HG03066 (cell line): ENCODE data around the gene RASAL1.
"Not testable (repeated sequence)": the region's sequence is repeated elsewhere in the genome, so short reads cannot be mapped to it uniquely, and the experiment has no call there.

Experiments
- ATAC-seq: cut with Tn5 transposase; IDR thresholded peaks from one replicate; pipeline ENCODE4 v1.9.1; 2021; ENCODE audit warnings: low read depth; ENCODE audit not compliant: unreplicated experiment

RASAL1 gene

DNA sequence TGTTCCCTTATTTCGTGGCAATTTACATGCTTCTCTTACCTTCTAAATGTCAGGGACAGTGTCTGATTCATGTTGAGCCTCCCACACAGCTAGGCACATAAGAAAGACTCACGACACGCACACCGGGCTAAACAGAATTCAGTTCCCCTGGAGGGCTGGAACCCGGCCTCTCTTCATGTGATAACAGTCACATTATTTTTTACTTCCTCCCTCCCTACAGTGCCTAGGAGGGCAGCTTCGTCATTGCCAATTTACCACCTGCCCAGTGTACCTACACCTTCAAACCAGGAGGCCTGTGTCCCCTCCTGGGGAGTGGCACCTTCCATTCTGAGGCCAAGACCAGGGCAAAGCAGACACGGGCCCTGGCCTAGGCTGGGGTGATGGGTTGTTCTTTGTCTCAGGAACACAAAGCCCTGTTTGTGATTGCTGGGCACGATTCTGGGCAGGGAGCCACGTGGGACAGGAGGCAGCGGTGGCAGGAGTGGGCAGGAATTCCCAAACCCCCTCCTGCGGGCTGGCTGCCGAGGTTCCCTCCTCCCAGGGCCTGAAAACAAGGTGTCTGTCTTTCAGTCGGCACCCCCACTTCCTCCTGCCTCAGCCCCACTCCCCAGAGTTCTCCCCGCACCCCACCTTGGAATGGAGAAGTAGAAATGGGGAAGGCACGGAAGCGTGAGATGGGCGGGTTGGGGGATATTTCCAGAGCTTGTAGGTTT, 6.8 kb upstream of the RASAL1 start:
- no peak for ATAC-seq

DNA sequence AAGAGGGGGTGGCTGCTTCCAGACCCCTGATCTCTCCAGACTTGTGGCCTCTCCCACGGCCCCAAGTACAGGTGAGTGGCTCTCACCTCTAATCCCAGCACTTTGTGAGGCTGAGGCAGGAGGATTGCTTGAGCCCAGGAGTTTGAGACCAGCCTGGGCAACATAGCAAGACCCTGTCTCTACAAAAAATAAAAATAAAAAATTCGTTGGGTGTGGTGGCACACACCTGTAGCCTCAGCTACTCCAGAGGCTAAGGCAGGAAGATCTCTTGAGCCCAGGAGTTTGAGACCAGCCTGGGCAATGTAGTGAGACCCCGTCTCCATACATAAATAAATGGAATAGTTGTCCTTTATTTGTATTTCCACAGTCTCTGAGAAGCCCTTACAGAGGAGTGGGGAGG, 6.2 kb upstream of the RASAL1 start:
- not testable (repeated sequence) for ATAC-seq

DNA sequence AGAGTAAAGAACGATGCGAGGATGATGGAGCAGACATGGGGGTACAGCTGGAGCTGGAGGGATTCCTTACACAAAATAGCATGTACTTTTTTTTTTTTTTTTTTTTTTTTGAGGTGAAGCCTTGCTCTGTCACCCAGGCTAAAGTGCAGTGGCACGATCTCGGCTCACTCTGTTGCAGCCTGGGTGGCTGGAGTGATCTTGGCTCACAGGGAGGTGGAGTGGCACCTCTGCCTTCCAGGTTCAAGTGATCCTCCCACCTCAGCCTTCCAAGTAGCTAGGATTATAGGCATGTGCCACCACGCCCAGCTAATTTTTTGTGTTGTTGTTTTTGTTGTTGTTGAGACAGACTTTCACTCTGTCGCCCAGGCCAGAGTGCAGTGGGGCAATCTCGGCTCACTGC, 5.1 kb upstream of the RASAL1 start:
- no peak for ATAC-seq

DNA sequence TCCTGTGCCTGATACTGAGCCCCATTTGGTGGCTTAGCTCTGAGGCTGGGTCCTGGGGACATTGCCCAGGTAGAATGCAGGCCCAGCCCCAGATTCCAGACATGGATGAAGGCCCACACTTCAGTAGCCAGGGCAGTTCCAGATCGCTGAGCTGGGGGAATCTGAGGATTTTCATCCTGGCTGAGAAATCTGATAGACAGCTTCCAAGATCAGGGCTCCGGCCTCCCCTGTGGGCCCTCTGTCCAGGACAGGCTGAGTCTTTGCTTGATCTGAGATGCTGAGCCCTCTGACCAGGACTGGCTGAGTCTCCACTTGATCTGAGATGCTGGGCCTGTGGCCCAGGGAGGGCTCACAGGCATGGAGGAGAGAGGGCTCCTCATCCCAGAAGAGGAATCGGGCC, 3.3 kb upstream of the RASAL1 start:
- ATAC-seq, result no peak

- ATAC-seq, result no peak
Measured at GRCh38 chr12:113137861-113138783, 2.6 kb upstream of the RASAL1 start.

- ATAC-seq, result no peak
Measured at GRCh38 chr12:113136990-113137511, 1.5 kb upstream of the RASAL1 start.

GRCh38 chr12:113136128-113136989, 798 bp upstream of the RASAL1 start:
- ATAC-seq, result no peak

GRCh38 chr12:113134521-113134951, 1.0 kb downstream of the RASAL1 start:
- no peak for ATAC-seq

DNA sequence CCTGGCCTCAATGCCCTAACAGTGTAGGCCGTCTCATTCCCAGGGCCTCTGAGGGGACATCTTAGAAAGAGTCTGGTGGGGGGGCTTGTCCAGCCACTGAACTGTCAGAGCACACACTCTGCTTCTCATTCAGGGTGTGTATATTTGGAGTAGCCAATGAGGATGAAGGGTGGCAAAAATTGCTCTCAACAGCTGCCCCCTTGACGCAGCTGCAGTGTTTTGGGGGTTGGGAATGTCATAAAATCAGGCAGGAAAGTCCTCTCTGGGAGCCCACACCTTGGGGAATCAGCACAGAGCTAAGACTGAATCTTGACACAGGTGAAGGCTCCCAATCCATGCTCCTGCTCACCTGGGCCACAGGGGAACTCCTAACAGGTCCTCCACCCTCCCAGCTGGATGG, 1.5 kb downstream of the RASAL1 start:
- ATAC-seq, result no peak

- ATAC-seq, result no peak
Measured at GRCh38 chr12:113133666-113134065, 1.9 kb downstream of the RASAL1 start.

- no peak for ATAC-seq
Measured at GRCh38 chr12:113133036-113133435, 2.5 kb downstream of the RASAL1 start.

DNA sequence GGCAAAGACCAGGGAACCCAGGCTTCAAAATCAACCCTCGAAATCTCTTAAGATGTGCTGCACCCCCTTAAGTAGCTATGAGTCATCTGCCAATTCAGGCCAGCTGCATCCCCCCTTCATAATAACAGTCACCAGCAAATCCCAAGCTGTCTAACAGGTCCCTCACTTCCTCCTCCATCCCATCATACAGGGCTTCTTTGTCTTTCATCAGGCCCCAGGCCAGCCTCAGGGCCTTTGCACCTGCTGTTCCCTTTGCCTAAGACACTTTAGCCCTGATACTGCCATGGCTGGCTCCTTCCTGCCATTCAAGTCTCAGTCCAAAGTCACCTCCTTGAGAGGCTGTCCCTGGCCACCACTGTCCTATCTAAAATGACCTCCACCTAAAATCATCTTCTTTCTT, 4.0 kb downstream of the RASAL1 start:
- no peak for ATAC-seq

GRCh38 chr12:113130457-113131135, 5.0 kb downstream of the RASAL1 start:
- ATAC-seq, result no peak

DNA sequence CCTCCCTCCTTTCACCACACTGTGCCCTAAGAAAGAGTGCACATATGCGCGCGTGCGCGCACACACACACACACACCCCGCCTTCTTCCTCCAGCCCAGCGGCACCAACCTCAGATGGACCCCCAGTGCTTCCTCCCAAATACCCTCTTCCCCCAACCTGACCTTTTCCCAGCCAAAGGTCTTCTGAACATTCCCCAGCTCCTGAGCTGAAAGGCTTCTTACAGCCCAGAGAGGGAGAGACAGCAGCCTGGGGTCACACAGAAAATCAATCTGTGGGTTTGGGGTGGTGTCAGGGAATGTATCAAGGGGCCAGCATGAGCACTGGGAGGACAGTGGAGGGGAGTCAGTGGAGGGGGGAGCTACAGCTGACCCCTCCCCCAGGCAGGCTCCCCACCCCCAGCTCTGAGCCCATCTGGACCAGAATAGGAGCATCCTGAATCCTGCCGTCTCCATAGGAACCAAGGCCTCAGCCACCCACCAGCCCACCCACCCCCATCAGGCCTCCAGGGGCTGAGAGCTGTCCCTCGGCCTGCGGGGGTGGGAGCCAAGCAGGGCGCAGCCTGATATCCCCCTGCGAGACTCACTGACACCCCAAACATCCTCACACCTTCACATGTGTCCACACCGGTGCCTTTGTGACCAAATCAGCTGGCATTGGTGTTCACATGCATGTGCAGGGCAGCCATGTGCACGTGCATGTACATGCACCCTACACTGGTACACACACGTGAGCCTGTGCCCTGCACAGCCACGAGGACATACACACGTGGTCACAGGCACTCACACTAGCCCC, 5.7 kb downstream of the RASAL1 start:
- no peak for ATAC-seq

GRCh38 chr12:113128802-113129663, 6.5 kb downstream of the RASAL1 start:
- ATAC-seq, result no peak

- no peak for ATAC-seq
Measured at GRCh38 chr12:113127791-113128199, 7.8 kb downstream of the RASAL1 start.

DNA sequence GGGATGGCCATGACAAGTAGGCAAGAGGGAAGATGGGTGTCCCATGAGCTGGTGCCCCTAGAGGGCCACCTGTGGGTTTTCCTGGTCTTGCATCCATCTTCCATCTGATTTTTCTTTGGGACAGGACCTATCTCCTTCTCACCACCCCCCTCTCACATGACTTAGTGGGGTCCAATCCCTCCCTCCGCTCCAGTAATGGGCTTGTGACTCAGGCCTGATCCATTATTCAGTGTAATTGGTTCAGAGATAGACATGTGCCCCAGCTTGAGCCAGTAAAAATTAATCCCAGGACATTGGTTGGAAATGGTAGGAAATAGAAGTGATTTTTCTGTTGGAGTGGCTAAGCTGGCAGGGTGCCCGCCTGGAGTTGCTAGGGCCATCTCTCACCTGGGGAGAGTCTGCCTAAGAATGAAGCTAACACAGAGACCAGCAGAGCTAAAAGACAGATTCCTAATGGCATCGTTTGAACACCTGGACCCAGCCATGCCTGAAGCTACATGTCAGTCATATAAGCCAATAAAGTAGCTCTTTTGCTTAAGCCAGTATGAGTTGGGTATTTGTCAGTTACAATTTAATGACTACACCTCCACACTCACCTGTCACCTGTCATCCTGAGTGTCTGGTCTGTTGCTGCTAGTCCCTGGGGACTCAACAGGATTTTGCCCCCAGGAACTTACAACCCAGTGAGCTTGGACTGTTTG, 14.7 kb downstream of the RASAL1 start:
- ATAC-seq, result no peak
